AG08396 (cell line): ENCODE data around the gene THAP4.
A peak's percentile ranks its signal among the peaks of the same experiment; 100 is the strongest.
"Not testable (repeated sequence)": the region's sequence is repeated elsewhere in the genome, so short reads cannot be mapped to it uniquely, and the experiment has no call there.

Experiments
- DNase-seq: peaks from one replicate; pipeline ENCODE4 v3.0.0; 2012; ENCODE audit warnings: low spot score, mixed read lengths

THAP4 gene

DNA sequence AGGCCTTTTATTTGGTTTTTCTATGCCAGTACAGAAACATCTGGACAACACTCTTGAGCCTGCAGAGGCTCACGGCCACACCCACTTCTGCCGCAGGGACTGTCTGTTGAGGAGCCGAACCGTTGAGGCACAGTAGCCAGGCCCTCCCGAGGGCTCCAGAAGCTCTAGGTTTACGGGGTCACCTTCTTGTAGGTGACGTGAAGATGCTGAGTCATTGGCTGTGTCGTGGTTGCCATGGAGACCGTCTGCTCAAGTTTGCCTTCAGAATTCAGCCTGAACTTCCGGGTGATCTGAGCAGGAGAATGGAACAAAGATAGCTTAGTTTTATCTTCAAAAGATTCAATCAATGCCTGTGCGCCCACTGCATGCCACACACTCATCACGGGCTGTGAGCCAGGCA is 52.5 kb downstream of the THAP4 start:
- no peak for DNase-seq

DNA sequence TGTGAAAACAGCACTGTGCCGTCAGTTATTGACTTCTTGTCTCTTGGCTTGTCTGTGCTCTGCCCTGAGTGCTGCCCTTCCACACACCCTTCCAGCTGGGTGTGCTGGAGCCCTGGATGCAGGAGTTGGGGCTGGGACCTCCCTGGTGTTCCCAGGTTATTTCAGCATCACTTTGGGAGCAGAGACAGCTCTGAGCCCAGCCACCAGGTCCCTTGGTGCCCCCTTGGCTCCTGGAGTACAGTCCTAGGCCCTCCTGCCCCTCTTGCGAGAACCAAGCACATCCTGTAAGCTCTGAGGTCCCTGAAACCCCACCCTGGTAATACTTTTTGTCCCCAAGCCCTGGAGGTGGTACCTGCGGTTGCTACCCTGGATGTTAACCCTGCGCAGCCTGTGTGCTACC is 54.2 kb downstream of the THAP4 start:
- DNase-seq, result no peak

DNA sequence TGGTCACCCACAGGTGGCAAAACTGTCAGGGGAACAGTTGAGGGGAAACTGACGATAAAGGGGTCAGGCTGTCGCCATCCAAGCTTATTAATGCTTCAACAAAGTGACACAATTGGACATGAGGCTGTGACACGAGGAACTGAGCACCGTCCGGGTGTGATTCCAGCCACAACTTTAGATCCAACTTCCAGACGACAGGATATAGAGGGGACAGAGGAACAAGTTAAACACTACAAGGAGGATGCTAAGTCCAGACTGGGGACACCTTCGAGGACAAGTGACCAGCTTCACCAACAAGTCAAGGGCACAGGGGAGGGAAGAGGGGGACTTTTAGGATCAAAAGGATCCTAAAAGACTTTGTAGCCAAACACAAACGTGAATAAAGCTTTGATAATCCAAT is 54.6 kb downstream of the THAP4 start:
- no peak for DNase-seq

DNA sequence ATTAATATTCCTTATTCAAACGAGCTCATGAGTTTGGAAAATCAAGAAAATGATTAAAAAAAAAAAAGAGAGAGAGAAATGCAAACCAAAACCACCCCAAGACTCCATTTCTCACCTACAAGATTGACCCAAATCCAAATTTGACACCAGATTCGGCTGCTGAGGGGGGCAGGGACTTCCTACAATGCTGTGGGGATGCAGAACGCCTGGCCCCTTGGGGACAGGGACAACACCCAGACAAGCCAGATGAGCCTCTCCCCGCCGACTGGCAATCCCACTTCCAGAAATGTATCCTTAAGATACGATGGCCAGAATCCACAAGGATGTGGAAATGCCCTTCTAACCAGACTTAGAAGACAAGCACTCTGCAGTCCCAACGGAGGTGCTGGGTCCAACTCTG is 57.7 kb downstream of the THAP4 start:
- DNase-seq, result no peak

DNA sequence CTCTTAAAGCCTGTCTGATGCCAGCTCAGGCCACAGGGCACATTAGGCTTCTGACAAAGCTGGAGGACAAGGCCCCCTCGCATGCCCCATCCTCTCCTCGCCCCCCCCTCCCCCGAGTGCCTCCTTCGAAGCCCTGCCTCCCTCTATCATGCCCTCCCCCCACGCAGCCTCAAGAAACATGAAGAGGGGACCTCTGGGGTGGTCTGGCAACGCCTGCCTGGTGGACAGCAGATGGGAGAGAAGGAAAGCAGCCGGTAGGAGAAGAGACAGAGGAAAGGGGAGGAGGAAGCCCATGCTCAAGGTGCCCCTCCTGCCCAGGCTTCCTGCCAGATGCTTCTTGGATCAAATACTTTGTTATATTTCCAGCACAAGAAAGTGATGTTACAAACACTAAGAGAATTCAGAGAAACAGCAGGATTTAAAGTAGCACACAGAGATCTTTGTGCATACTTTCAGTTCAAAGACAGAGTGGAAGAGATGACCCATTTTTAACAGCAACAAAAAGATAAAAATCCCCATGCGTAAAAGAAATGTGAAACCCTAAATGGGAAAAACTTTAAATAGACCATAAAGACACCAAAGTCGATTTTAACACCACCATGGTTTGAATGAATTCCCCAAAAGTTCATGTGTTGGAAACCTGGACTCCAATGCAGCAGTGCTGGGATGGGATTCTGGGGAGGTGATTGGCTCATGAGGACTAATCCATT is 59.4 kb downstream of the THAP4 start:
- DNase-seq, result peak; percentile 62

DNA sequence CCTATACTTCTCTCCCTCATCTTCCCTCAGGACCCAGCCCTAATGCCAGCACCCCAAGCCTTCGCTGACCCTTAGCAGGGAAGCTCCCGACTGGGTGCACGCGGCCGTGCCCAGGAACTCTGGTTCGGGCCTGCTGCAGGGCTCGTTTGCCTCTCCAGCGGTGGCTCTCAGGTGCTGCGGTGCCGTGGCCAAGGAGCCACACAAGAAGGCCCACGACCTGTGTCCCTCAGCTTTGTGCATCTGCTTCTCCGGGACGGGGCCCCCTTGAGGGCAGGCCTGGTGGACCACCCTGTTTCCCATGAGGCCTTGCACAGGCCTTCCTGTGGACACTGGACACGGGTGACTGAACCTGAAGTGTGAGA is 60.7 kb downstream of the THAP4 start:
- DNase-seq, result no peak

DNA sequence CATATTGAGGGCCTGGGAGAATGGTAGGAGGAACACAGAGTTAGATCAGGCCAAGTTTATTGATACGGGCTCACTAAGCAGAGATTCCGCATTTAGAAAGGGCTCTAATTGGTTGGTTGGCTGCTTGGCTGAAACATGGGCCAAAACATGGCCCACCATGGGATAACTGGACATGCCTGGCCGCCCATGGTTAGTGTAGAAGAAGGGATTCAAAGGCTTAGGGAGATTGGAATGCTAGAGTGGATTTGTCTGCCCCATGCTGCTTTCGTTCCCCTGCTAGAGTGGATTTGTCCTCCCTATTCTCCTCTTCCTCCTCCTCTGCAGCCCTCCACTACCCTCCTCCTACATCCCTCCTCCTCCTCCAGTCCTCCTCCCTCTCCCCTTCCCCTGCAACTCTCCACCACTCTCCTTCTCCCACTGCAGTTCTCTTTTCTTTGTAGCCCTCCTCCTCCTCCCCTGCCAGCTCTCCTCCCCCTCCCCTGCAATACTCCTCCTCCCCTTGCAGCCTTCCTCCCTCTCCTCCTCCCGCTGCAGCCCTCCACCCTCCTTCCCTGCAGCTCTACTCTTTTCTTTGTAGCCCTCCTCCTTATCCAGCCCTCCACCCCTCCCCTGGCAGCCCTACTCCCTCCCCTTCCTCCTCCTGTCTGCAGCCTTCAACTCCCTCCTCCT is 61.2 kb downstream of the THAP4 start:
- no peak for DNase-seq

DNA sequence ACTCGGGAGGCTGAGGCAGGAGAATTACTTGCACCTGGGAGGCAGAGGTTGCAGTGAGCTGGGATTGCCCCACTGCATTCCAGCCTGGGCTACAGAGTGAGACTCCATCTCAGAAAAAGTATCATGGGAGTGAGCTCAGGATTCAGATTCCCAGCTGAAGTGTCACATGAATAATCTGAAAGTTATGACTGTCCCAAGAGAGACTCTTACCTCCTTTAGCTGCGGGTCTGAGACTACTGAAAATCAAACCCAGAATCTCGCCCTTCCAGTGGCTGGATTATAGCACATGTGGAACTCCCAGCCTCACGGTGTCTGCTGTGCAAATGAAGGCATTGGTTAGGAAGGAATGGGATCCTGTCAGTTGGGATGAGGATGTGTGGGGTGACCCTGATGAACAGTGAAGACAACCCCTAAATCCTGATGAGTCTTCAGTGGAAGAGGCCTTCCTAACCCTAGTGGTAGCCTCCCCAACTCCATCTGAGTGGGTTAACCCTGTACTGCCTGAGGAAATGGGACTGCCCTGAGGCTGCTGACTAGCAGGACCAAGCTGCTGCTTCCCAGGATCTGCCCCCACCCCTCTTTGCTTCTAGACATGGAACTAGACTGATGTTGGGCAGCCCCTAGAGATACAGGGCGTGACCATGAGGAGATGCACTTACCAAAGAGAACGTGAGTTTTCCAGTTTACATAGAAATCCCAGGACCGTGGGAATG is 61.9 kb downstream of the THAP4 start:
- no peak for DNase-seq

DNA sequence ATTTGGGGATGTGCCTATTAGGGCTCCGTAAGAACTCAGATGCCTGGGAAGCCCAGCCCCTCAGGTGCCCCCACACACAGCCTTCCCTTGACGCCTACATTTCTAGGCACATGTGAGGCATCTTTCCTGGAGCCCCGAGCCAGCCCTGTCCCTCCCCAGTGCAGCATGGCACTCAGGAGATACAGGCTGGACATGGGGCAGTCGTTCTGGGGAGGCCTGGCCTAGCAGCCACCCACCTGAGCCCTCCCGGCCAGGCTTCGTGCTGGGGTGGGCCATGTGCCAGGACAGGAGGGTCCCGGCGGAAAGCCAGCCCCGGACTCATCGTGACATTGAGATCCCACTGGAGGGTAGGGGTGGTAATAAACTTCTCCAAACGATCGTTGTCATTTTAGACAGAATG is 63.2 kb downstream of the THAP4 start:
- no peak for DNase-seq

DNA sequence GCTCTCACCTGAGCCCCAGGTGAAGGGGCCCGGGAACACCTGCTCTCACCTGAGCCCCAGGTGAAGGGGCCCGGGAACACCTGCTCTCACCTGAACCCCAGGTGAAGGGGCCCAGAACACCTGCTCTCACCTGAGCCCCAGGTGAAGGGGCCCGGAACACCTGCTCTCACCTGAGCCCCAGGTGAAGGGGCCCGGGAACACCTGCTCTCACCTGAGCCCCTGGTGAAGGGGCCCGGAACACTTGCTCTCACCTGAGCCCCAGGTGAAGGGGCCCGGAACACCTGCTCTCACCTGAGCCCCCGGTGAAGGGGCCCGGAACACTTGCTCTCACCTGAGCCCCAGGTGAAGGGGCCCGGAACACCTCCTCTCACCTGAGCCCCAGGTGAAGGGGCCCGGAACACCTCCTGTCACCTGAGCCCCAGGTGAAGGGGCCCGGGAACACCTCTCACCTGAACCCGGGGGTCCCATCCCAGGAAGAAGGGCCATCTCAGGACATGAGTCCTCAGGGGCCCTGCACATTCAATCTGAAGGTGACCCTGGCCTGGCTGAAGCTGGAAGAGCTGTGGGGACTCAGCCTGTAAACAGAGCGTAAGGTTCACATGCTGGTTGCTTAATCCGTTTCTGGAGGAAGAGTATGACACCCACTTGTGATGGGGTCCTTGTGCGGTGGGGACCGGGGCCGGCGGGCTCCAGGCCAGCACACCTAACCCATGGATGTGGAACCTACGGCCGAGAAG is 63.9 kb downstream of the THAP4 start:
- not testable (repeated sequence) for DNase-seq

DNA sequence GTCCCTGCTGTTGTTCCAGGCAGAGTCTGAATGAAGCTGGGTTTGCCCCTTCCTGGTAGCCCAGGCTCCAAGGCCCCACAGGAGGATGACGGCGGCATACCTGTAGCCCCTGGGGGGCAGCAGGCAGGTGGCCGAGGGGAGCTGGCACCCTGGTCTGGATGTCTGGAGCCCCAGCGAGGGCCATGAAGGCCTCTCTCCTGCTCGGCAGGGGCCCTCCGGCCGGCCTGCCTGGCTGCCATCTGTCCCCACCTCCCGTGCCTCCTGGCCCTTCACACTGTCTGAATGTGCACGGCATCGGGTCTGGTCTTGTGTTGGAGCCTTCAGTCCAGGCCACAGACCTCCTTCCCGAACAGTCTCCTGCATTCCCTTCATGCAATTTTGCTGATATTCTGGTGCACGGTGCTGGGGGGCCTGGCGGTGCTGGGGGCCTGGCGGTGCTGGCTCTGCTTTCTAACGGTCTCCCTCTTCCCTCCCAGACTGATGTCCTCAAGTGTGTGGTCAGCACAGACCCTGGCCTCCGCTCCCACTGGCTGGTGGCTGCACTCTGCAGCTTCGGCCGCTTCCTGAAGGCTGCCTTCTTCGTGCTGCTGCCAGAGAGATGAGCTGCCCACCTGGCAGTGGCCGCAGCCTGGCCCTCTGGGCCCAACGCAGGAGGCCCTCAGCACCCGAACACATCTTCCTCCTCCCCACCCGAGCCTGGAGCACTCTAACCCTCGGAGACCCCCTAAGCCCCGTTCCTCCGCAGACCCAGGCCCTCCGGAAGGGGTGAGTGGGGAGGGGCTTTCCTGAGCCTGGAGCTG is 64.9 kb downstream of the THAP4 start:
- DNase-seq, result no peak

DNA sequence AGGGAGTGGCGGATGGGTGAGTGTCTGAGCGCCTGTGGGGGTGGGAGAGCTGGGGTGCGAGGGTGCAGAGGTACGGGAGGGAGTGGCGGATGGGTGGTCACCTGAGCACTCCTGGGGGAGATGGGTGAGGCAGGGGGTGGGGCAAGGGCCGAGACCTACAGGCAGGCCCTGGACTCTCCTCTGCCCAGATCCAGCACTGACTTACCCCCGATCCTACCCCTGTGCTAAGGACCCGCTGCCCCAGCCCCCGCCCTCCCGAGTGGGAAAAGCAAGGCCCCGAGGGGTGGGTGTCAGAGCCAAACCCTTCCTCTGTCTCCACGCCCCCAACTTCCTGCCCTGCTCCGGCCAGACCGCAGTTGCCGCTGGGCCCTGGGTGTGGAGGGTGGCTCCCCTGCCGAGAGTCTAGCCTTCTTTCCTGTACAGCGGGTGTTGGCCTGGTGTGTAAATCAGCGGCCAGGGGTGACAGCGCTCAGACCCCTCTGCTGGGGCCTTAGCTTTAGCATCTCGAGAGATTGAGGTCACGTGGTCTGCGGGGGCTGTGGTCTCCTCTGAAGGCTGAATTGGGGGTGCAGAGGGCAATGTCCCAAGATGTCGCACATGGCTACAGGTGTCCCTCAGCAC is 65.9 kb downstream of the THAP4 start:
- no peak for DNase-seq

DNA sequence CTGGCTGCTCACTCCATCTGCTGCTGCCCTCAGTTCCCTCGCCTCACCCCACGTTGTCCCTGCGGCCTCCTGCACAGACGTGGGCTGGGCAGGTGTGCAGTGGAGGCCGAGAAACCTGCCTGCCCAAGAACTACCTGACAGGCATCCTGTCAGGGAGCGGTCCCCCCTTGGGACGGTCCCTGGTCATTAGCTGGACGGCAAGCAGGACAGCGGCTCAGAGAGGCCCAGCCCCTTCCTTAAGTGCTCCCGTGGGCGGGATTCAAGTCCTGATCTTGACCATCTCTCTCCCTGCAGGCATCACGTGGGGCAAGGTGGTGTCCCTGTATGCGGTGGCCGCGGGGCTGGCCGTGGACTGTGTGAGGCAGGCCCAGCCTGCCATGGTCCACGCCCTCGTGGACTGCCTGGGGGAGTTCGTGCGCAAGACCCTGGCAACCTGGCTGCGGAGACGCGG is 67.1 kb downstream of the THAP4 start:
- DNase-seq, result no peak

DNA sequence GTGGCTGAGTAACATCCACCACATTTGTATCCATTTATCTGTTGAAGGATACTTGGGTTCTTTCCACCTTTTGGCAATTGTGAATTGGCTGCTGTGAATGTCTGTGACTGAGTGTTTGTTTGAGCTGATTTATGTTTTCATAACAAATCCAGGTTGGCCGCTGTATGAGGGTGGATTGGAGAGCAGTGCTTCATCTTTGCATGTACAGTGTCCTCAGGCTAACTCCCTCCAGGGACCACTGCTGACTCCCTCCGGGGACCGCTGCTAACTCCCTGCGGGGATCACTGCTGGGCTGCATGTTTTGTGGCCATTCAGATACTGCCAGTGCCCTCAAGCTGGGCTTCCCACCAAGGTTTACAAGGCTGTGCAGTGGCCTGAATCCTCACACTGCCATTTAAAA is 68.2 kb downstream of the THAP4 start:
- DNase-seq, result no peak

DNA sequence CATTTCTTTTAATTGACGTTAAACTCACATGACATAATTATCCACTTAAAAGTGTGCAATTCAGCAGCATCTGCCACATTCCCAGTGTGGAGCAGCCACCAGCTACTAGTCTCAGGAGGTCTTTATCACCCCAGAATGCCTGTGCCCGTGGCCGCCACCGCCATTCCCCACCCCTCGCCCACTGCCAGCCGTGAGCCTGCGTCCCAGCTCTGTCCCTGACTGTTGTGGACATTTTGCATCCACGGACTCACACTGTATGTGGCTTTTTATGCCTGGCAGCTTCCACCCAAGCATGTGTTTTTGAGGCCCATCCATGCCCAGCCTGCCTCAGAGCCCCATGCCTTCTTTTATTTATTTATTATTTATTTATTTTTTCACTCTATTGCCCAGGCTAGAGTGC is 69.2 kb downstream of the THAP4 start:
- no peak for DNase-seq

DNA sequence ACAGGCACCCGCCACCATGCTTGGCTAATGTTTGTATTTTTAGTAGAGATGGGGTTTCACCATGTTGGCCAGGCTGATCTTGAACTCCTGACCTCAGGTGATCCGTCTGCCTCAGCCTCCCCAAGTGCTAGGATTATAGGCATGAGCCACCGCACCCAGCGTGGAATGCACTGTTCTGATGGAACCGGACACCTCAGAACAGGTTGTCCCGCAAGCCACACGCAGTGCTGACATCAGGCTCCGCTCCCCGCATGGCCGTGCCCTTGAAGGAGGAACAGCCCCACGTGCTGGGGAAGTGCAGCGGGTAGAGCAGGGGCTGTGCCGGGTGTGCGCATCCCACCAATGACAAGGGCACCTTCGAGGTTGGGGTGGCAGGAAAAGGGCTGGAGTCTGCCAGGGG is 69.7 kb downstream of the THAP4 start:
- DNase-seq, result not testable (repeated sequence)

DNA sequence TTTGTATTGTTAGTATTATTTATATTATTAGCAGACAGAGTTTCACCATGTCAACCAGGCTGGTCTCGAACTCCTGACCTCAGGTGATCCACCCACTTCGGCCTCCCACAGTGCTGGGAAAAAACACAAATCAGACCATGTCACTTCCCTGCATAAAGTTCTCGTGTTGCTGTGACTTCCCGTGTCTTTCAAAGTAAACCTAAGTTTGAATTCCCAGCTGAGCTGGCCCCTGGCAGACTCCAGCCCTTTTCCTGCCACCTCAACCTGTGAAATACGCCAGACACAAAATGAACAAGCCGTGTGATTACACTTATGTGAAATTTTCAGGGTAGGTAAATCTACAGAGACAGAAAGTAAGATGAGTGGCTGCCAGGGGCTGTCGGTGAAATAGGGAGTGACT is 70.5 kb downstream of the THAP4 start:
- DNase-seq, result no peak

DNA sequence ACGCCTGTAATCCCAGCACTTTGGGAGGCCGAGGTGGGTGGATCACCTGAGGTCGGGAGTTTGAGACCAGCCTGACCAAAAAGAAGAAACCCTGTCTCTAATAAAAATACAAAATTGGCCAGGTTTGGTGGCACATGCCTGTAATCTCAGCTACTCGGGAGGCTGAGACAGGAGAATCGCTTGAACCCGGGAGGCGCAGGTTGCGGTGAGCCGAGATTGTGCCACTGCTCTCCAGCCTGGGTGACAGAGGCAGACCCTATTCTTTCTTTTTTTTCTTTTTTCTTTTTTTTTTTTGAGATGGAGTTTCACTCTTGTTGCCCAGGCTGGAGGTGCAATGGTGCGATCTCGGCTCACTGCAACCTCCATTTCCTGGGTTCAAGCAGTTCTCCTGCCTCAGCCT is 70.9 kb downstream of the THAP4 start:
- DNase-seq, result not testable (repeated sequence)

DNA sequence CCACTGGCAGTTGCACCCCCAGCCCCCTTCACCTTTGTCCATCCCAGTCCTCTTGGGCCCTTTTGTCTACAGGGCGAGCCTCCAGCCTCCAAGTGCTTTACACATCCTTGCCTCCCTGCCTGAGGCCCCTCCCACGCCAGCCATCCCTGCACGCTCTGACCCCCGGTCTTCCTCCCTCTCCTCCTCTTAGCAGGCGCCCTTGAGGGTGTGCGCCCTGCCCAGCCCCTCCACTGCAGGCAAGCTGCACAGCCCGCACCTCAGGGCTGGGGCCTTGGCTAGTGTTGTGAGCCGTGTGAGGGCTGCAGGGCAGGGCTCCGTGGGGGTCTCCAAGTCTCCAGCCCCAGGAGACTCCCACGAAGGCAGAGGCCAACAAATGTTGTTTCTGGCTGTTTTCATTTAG is 71.5 kb downstream of the THAP4 start:
- no peak for DNase-seq

DNA sequence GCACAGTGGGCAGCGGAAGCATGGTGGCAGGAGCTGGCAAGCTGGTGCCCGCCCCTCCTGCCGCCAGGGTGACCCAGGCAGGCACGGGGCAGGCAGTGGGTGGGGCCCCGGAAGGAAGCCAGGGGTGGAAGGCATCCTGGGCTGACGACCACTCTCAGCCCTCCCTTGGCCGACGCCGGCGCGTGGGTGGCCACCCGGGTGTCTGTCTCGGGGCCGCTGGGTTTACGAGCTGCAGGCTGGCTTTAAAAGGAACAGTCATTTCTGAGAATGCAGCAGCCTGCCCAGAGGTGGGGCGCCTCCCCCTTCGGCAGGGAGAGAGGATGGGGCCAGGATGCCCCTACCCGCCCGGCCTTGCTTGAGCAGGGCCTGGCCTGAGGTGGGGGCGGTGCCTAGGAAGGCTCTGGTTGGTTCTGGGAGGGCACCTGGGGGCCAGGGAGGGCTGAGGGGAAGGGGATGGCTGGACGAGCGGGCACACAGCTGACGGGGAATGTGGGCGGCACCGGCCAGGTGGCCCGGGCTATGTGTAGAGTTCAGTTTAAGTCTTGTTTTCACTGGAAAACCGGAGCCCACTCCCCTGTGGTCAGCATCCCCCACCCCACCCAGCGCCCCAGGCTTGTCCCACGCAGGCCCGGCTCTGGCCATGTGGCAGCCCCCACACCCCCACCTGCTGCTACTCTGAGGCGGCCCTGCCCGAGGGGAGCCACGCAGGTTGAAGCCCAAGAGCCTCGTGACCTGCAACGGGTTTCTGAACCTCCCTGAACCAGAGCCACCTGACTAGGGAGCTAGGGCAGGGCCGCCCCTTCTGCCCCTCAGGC is 72.2 kb downstream of the THAP4 start:
- DNase-seq, result no peak
